HCT116 (cell line): Measurements from ENCODE around the gene FEM1B. TPM values are rescaled to one million over a fixed set of nuclear protein-coding genes. Genes with fewer than 3 reads are reported as not detected.

Source experiments
- ATAC-seq: fragments of 200-7000 bp; cut with Tn5 transposase; 2 replicates; pipeline ENCODE4 v1.9.1; 2020; ENCODE audit warnings: mild to moderate bottlenecking, moderate library complexity
- BruUV-seq: library from RNA; stranded (reverse); fragments of 400-500 nt; replicated peaks from 2 replicates; lab custom pipeline; 2021; lab: Mats Ljungman, UMichigan
- CTCF ChIA-PET: fragments of 300-600 bp; sonication (Branson Sonifier 250); formaldehyde crosslinking; loops from one replicate; lab custom pipeline; 2021; ENCODE audit warnings: antibody characterized with exemption; lab: Charles Lee
- POLR2A ChIA-PET: fragments of 300-600, 350-600 bp; sonication (Branson Sonifier 250); formaldehyde crosslinking; loops from one replicate; lab custom pipeline; 2021; ENCODE audit warnings: antibody characterized with exemption; lab: Charles Lee
- RAD21 ChIA-PET, 2 experiments: fragments of 300-600 bp; sonication (Branson Sonifier 250); formaldehyde crosslinking; loops; one replicate each; lab custom pipeline; 2023; ENCODE audit warnings: low total read pairs in 2 of 2; ENCODE audit not compliant: uncharacterized antibody in 2 of 2, unreplicated experiment in 2 of 2, low non-redundant PET in 1 of 2; lab: Charles Lee
- DNase-seq: peaks from one replicate; pipeline ENCODE4 v3.0.0-alpha.2; 2010; ENCODE audit warnings: low read depth, low spot score
- H2AFZ ChIP-seq: fragments of 200-600 bp; shearing (Covaris generic), sonication (generic); 2 replicates; pipeline ENCODE4 v1.6.1; 2017; ENCODE audit warnings: low read depth, mixed run types, mixed read lengths, antibody characterized with exemption, low read length; ENCODE audit not compliant: poor library complexity, severe bottlenecking
- H3K27ac ChIP-seq: 2 replicates; pipeline ENCODE4 v1.5.1; 2012; ENCODE audit warnings: low read depth, low read length
- H3K27me3 ChIP-seq: fragments of 200-600 bp; sonication (generic); 2 replicates; pipeline ENCODE4 v1.6.1; 2016; ENCODE audit warnings: mixed run types, low read length, mixed read lengths; ENCODE audit not compliant: insufficient read depth
- H3K36me3 ChIP-seq, 2 experiments: fragments of 200-500 bp in 1 of 2; fragments of 200-600 bp in 1 of 2; sonication (Bioruptor generic) in 1 of 2; sonication (generic) in 1 of 2; 2 replicates each; pipeline versions ENCODE4 v1.5.1 to v1.6.1; 2014 to 2016; ENCODE audit warnings: low read length in 2 of 2, inconsistent platforms in 1 of 2, mixed read lengths in 1 of 2, mixed run types in 1 of 2; ENCODE audit not compliant: insufficient read depth in 2 of 2, control insufficient read depth in 1 of 2
- H3K4me1 ChIP-seq, 2 experiments: fragments of 200-600 bp in 1 of 2; sonication (generic) in 1 of 2; 2 replicates each; pipeline versions ENCODE4 v1.5.1 to v1.6.1; 2012 to 2017; ENCODE audit warnings: low read length in 2 of 2, inconsistent platforms in 1 of 2, mild to moderate bottlenecking in 1 of 2, mixed read lengths in 1 of 2, mixed run types in 1 of 2, moderate library complexity in 1 of 2; ENCODE audit not compliant: insufficient read depth in 2 of 2, control insufficient read depth in 1 of 2
- H3K4me2 ChIP-seq: fragments of 200-600 bp; sonication (generic); 2 replicates; pipeline ENCODE4 v1.6.1; 2017; ENCODE audit warnings: mixed run types, low read length, mixed read lengths
- H3K4me3 ChIP-seq, 2 experiments: fragments of 200-600 bp in 1 of 2; sonication (generic) in 1 of 2; replicated peaks in 1 of 2; 2 replicates each; pipeline ENCODE4 v1.5.1; 2011 to 2016; ENCODE audit warnings: low read length in 2 of 2, control low read depth in 1 of 2, low read depth in 1 of 2, mild to moderate bottlenecking in 1 of 2, mixed read lengths in 1 of 2, mixed run types in 1 of 2
- H3K79me2 ChIP-seq: fragments of 200-600 bp; sonication (generic); 2 replicates; pipeline ENCODE4 v1.6.1; 2017; ENCODE audit warnings: mild to moderate bottlenecking, mixed run types, low read length, moderate library complexity, mixed read lengths; ENCODE audit not compliant: insufficient read depth
- H3K9ac ChIP-seq: fragments of 200-600 bp; sonication (generic); 2 replicates; pipeline ENCODE4 v1.6.1; 2016; ENCODE audit warnings: low read length, mixed read lengths
- H3K9me2 ChIP-seq: fragments of 200-600 bp; sonication (generic), shearing (Covaris generic); 2 replicates; pipeline ENCODE4 v1.6.1; 2017; ENCODE audit warnings: mixed run types, mild to moderate bottlenecking, moderate library complexity; ENCODE audit not compliant: insufficient read depth
- H3K9me3 ChIP-seq, 2 experiments: fragments of 200-500 bp in 1 of 2; fragments of 200-600 bp in 1 of 2; sonication (Bioruptor generic) in 1 of 2; sonication (generic) in 1 of 2; 2 replicates each; pipeline ENCODE4 v1.6.1; 2014 to 2017; ENCODE audit warnings: low read length in 2 of 2, mixed read lengths in 2 of 2, inconsistent platforms in 1 of 2, low read depth in 1 of 2, mild to moderate bottlenecking in 1 of 2, mixed run types in 1 of 2, moderate library complexity in 1 of 2; ENCODE audit not compliant: control insufficient read depth in 1 of 2, insufficient read depth in 1 of 2
- H4K20me1 ChIP-seq: fragments of 200-600 bp; sonication (generic), shearing (Covaris generic); 2 replicates; pipeline ENCODE4 v1.6.1; 2017; ENCODE audit warnings: mixed run types, mild to moderate bottlenecking, moderate library complexity; ENCODE audit not compliant: insufficient read depth
- CBX3 ChIP-seq: IDR thresholded peaks from 2 replicates; pipeline ENCODE4 v1.6.1; 2012; ENCODE audit warnings: low read depth
- EZH2phosphoT487 ChIP-seq: fragments of 200-600 bp; IDR thresholded peaks from 2 replicates; pipeline ENCODE4 v1.6.1; 2018; ENCODE audit warnings: antibody characterized with exemption, borderline replicate concordance
- POLR2A ChIP-seq: IDR thresholded peaks from 2 replicates; pipeline ENCODE4 v1.7.0; 2011; ENCODE audit warnings: borderline replicate concordance; ENCODE audit not compliant: insufficient read depth, insufficient read length; ENCODE audit errors: extremely low read depth
- POLR2AphosphoS5 ChIP-seq: IDR thresholded peaks from 2 replicates; pipeline ENCODE4 v1.6.1; 2011; ENCODE audit warnings: mild to moderate bottlenecking, low read depth, low read length, moderate library complexity
- RAD21 ChIP-seq: IDR thresholded peaks from 2 replicates; pipeline ENCODE4 v1.6.1; 2012; ENCODE audit warnings: low read depth, mild to moderate bottlenecking
- SIN3A ChIP-seq: IDR thresholded peaks from 2 replicates; pipeline ENCODE4 v1.6.1; 2012; ENCODE audit warnings: low read depth
- SP1 ChIP-seq: IDR thresholded peaks from 2 replicates; pipeline ENCODE4 v1.6.1; 2012; ENCODE audit warnings: low read depth
- TCF7L2 ChIP-seq: IDR thresholded peaks from 2 replicates; pipeline ENCODE4 v1.7.0; 2011; ENCODE audit warnings: borderline replicate concordance, inconsistent platforms; ENCODE audit not compliant: insufficient read depth, insufficient read length; ENCODE audit errors: extremely low read depth
- YY1 ChIP-seq: IDR thresholded peaks from 2 replicates; pipeline ENCODE4 v1.6.1; 2011; ENCODE audit warnings: low read length, low read depth, moderate library complexity, mild to moderate bottlenecking; ENCODE audit not compliant: insufficient replicate concordance; ENCODE audit errors: extremely low read depth
- intact Hi-C: fragments of 100-400 bp; cut with micrococcal nuclease; formaldehyde crosslinking; loops from 2 replicates; pipeline ENCODE4 v1.10.0; 2022
- total RNA-seq: library from RNA; stranded (reverse); gene quantifications from one replicate; pipeline ENCODE4 v1.2.1, GENCODE V29; 2021; ENCODE audit not compliant: unreplicated experiment
- TF ChIP-seq, protein P1 (sequence below): IDR thresholded peaks from 2 replicates; pipeline ENCODE4 v1.6.1; 2012
- TF ChIP-seq, protein P2 (sequence below): IDR thresholded peaks from 2 replicates; pipeline ENCODE4 v1.6.1; 2011; ENCODE audit warnings: mild to moderate bottlenecking, low read length, moderate library complexity; ENCODE audit not compliant: insufficient replicate concordance; ENCODE audit errors: extremely low read depth
- TF ChIP-seq, protein P3 (sequence below): IDR thresholded peaks from 2 replicates; pipeline ENCODE4 v1.6.1; 2012; ENCODE audit warnings: low read depth
- TF ChIP-seq, protein P4 (sequence below): IDR thresholded peaks from 2 replicates; pipeline ENCODE4 v1.6.1; 2012

The FEM1B gene
- total RNA-seq, 1 experiment from 2014 or later = 39.7 TPM

DNA sequence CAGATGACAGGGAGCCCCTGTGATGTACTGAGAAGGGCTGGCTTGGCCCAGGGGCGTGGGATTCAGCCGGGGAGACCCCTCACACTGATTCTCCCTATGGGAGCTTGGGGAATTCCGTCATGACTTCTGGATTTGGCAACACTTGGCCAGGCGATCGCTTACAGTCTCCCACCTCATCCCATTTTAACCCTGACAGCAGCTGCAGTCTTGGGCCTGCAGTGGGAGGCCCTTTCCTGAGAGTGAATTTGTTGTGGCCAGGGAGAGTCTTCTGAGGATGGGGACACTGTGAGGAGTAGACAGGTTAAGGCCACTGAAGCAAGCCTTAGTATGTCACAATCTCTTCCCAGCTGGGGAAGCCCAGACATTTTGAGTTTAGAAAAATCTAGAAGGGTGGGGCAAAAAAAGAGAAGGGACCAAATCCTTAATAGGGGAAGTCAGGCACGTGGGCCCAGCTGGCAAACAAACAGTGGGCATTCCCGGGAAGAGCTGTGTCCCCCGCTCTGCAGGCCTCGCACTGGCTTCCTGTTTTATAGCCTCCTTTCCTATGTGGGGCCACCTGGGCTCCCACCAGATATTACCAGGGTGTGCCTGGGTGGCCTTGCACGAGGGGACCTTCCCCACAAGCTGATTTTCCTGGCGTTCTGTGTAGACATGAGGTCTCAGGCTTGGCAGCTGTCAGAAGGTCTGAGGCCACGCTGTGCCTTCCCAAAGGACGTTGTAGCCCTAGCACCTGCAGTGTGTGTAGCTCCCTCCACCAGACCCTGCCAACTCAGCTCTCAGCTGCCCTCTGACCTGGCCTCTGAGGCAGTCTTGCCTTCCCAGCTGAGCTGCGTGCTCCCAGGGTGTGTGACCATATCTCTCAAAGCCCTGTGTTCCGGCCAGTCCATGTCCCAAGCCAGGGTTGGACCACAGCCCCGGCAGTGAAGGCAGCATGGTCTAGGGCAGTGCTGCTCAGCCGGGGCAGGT, 64.5 kb downstream of the FEM1B start:
- ChIA-PET CTCF (no interaction called here), POLR2A (no interaction called here), RAD21 (no interaction called here)
- no peak overlapping the region for H3K4me3 ChIP-seq
- no peaks in the 10 kb centered on the region for H3K9me2 ChIP-seq
- intact Hi-C loops = no loop called here
- no peak overlapping the region for H2AFZ ChIP-seq
- no peaks in the 10 kb centered on the region for H3K27me3 ChIP-seq
- ATAC-seq (no peak), DNase-seq (no peak)
- TF ChIP-seq RAD21 (no peak), CBX3 (no peak), EZH2phosphoT487 (no peak), TCF7L2 (no peak), POLR2A (no peak), POLR2AphosphoS5 (no peak), SIN3A (no peak), YY1 (no peak), SP1 (no peak)
- TF ChIP-seq, protein P1, sequence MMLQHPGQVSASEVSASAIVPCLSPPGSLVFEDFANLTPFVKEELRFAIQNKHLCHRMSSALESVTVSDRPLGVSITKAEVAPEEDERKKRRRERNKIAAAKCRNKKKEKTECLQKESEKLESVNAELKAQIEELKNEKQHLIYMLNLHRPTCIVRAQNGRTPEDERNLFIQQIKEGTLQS = no peak
- TF ChIP-seq, protein P2, sequence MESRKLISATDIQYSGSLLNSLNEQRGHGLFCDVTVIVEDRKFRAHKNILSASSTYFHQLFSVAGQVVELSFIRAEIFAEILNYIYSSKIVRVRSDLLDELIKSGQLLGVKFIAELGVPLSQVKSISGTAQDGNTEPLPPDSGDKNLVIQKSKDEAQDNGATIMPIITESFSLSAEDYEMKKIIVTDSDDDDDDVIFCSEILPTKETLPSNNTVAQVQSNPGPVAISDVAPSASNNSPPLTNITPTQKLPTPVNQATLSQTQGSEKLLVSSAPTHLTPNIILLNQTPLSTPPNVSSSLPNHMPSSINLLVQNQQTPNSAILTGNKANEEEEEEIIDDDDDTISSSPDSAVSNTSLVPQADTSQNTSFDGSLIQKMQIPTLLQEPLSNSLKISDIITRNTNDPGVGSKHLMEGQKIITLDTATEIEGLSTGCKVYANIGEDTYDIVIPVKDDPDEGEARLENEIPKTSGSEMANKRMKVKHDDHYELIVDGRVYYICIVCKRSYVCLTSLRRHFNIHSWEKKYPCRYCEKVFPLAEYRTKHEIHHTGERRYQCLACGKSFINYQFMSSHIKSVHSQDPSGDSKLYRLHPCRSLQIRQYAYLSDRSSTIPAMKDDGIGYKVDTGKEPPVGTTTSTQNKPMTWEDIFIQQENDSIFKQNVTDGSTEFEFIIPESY = no peak
- TF ChIP-seq, protein P3, sequence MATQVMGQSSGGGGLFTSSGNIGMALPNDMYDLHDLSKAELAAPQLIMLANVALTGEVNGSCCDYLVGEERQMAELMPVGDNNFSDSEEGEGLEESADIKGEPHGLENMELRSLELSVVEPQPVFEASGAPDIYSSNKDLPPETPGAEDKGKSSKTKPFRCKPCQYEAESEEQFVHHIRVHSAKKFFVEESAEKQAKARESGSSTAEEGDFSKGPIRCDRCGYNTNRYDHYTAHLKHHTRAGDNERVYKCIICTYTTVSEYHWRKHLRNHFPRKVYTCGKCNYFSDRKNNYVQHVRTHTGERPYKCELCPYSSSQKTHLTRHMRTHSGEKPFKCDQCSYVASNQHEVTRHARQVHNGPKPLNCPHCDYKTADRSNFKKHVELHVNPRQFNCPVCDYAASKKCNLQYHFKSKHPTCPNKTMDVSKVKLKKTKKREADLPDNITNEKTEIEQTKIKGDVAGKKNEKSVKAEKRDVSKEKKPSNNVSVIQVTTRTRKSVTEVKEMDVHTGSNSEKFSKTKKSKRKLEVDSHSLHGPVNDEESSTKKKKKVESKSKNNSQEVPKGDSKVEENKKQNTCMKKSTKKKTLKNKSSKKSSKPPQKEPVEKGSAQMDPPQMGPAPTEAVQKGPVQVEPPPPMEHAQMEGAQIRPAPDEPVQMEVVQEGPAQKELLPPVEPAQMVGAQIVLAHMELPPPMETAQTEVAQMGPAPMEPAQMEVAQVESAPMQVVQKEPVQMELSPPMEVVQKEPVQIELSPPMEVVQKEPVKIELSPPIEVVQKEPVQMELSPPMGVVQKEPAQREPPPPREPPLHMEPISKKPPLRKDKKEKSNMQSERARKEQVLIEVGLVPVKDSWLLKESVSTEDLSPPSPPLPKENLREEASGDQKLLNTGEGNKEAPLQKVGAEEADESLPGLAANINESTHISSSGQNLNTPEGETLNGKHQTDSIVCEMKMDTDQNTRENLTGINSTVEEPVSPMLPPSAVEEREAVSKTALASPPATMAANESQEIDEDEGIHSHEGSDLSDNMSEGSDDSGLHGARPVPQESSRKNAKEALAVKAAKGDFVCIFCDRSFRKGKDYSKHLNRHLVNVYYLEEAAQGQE = no peak
- TF ChIP-seq, protein P4, sequence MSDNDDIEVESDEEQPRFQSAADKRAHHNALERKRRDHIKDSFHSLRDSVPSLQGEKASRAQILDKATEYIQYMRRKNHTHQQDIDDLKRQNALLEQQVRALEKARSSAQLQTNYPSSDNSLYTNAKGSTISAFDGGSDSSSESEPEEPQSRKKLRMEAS = no peak
- no peaks in the 10 kb centered on the region for H3K79me2 ChIP-seq
- no TSS peak for BruUV-seq
- no peaks in the 10 kb centered on the region for H4K20me1 ChIP-seq
- H3K4me2 ChIP-seq = no peak overlapping the region
- H3K4me1 ChIP-seq = peaks cover 0 to 7% of the 10 kb centered on the region in 2 experiments; a peak in 1 of 4 replicates
- H3K9me3 ChIP-seq = no peaks in the 10 kb centered on the region
- no peak overlapping the region for H3K27ac ChIP-seq
- H3K9ac ChIP-seq = no peak overlapping the region
- no peaks in the 10 kb centered on the region for H3K36me3 ChIP-seq
